Stimulated activated CD8-positive, alpha-beta memory T cell treated with anti-CD3 and anti-CD28 coated beads, Interleukin-15, amount 100 ng/mL, for 4 hours (primary cell): ENCODE data around the gene ADGRD1.

Experiments used
- DNase-seq, 2 donors: peaks; one replicate each; pipeline ENCODE4 v3.0.0-alpha.2; 2020; ENCODE audit warnings: low read depth in 2 of 2

Gene ADGRD1

DNA sequence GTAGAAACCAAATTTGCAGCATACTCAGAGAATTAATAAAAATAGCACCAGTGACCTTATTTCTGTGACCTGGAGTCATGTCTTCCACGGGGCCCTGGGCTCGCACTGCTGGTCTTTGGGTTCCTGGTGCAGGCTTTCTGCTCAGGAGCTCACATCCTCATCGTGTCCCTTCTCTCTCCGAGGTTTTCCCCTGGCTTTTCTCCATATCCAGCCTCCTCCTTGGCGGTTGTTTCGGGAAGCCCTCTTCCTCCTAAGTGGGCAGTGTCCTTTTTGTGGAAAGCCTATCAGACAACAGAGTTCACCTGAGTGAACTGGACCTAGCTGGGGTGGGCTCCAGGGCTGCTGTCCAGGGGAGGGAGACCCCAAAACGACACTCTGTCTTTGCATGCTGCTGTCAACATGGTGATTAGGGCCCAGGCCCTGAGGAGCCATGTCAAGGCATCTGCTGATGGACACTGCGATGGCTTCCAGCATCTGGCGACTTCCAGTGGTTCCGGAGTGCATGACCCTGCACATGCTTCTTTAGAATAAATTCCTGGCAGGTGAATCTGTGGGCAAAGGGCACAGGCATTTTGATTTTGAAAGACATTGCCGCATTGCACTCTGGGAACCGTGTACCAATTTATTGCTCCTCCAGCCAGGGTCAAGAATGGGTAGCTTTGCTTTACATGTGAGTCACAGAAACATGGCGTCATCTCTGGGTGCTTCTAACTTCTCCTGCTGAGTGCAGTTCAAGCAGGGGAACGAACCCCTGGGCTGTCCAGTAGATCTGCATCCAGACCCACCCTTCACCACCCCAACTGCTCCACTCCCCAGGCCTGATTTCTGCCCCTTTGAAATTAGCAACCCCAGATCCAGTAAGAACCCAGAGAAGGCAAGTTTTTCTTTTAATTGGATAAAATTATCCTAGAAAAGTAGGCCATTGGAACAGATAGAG lies 136.8 kb downstream of the ADGRD1 start:
- DNase-seq, result no peak

DNA sequence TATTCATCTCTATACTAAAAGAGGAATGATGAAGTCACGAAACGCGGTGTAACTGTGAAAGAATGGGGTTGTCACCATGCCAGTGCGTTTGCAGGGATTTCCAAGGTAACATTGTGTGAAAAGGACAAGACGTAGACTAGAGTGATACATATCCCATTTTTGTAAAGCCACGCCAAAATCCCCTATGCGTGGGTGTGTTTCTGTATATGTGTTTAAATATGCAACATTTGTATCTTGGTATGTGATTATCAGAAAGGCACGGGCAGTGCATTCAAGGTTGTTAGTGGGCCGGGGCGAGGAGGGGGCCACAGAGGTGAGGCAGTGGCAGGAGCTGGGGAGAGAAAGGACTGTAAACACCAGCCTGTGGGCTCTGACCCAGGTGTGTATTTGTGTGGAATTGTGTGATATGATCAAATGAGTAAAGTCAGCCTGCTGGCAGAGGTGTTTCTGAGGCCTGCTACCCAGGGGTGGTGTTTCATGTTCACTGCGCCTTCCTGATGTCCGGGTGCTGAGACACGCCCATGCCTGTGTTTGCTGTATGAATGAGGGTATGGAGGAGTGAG lies 137.8 kb downstream of the ADGRD1 start:
- DNase-seq, result no peak

DNA sequence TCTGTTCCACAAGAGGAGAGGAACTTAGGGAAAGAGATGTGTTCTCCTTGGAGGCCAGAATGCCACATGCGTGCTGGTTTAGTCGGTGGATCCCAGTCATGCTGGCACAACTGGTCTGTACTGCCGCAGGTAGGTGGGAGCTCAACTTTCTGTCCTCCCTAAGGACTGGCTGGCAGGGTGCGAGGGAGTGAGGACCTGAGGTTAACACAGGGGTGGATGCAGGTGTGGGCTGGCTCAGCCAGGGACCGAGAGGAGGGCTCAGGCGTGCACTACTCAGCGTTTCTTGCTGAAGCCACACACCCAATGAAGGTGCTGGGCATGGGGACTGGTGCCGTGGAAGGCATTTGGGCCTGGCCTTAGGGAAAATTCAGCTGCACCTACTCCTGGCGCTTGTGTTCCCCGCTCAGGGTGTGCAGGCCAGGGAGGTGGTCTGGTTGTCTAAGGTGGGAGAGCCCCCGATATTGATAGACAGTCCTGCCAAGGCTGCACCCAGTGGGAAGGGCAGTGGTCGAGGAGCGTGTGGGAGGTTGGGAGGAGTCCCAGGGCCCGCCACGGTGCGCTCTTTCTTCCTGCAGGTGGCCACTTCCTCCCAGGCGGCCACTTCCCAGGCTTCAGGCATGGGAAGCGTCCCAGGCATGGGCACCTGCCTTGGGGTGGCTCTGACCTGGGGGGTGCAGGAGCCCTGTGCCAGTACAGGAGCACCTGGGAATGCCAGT lies 138.4 kb downstream of the ADGRD1 start:
- DNase-seq, result no peak

DNA sequence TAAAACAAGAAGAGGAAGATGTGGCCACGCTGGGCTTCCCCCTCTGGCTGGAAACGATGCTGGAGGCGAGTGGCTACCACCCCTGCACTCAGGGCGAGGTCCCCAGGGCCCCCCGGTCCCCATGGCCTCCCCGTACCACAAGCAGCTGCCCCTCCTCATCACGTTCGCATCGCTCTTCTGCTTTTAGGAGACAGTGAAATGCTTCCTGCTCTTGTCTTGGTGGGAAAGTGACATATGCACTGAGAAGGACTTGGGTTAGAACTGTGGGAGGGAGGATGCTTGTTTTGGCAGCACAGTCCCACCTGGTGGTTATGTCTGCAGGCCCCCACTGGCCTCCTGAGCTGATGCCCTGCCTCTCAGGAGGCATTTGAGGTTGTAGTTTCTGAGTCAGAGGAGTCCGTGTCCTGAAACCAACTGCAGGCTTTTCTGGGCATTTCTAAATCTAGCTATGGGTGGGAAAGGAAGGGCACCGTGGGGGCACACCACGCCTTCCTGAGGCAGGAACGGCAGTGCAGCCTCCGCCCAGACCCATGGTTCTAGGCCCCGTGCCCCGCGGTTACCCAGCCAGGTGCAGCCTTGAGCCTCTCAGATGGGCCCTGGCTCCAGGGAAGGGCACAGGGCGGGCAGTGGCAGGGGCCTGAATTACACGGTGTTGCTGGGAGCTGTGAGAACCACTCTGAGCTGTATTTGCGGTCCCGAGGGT lies 139.3 kb downstream of the ADGRD1 start:
- DNase-seq, result no peak

DNA sequence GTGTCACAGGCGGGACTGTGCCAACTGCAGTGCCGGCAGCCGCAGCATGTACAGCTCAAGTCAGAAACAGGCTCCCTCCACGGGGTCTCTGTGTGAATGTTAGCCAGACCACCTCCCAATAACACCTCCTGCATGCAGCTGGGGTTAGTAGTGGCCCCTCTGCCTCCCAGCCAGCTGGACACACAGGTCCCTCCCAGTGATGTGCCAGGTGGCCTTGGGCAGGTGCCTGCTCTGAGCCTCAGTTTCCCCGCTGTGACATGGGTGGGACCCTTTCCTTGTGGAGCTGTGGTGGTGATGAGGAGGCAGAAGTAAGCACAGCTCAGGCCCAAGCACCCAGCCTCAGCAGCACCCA lies 139.9 kb downstream of the ADGRD1 start:
- DNase-seq, result no peak

DNA sequence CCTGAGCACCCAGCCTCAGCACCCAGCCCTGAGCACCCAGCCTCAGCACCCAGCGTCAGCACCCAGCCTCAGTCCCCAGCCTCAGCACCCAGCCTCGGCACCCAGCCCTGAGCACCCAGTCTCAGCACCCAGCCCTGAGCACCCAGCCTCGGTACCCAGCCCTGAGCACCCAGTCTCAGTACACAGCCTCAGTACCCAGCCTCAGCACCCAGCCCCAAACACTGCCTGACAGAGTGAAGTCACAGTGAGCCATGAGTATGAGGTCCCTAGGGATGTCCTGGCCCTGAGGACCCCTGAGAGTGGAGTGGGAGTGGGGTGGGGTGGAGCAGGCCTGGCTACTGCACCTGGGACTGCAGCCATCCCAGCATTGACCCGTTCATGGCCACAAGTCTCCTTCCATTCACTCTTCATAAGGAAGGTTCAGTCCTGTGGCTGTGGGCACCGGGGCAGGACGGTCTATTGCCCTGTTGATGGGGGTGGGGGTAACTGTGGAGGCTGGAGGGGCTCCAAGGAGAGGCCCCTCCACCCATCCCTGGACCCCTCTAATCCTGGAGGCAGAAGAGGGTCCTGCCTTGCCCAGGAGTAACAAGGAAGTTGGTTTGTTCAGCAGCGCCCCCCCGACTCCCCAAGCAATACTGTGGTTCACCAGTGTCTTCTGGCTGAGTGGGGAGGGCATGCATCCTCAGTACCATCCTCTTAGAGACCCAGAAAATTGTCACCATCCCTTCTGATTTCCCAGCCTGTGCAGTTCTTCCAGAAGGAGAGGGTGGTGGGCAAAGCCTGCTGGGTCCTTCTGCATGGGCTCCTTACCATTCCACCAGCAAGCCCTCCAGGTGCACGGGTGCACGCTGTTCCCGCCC lies 140.5 kb downstream of the ADGRD1 start:
- no peak for DNase-seq

DNA sequence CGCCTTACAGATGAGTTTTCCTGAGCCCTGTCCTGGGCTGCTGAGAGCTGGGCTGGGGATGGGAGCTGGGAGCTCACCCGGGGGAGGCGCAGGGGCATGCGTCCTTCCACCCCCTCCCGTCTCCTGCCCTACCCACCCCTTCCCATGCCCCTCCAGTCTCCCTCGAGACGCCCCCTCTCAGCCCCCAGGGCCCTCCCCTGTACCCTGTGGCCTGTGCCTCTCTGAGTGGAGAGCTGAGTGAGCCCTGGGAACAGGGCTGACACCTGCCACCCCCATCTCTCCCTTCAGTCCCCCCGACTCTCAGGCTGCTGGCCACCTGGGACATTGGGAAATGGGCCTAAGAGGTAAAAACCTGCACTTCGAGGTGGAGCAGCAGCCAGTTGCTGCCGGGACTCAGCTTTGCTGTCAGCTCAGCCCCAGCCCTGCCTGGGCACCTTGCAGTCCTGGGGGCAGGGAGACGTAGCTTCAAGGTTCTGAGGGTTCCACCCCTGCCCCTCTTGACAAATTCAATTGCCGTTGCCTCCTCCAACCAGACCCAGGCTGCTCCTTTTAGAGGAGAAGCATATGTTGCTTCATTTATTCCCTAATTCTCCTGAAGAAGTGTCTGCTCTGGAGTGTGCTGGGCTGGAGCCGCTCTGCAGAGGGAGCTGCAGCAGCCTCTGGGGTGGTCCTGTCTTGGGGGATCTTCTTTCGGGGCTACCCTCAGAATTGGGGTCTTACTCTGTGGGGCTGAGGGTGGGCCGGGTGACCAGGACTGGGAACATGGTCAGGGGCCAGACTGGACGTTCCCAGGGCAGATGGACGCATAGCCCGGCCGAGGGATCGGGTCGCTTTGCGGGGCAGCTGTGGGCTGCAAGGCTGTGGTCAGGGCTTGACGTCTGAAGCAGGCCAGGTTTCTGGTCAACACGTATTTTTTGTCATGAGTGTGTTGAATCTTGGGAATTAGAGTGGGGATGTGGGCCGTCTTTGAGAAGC lies 141.4 kb downstream of the ADGRD1 start:
- DNase-seq, result no peak

DNA sequence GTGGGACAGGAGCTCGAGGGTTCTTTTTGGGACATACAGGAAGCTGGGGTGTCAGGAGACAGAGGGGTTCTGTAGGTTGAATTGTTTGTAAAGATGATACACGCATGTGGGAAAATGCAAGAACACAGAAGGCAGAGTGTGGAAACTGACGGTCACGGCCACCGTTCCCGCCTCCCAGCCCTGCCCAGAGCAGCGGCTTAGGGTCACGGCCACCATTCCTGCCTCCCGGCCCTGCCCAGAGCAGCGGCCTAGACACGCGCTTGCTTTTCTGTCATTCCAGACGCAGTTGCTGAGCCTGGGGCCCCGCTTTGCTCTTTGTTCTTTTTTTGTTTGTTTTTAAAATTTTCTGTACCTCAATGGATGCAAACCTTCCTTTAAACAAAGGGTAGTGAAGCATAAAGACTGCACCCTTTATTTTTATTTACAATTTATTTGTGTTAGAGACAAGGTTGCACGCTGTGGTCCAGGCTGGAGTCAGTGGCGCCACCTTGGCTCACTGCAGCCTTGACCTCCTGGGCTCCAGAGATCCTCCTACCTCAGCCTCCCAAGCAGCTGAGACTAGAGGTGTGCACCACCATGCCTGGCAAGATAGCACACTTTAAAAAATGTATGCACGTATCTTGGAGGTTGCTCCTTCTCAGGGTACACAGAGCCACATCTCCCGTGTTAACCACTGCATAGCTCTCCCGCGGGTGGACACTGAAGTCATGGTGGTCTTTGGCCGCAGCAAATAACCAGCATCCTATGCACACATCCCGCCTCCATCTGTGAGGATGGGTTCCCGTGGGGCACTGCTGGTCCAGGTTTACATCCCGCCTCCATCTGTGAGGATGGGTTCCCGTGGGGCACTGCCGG lies 142.3 kb downstream of the ADGRD1 start:
- no peak for DNase-seq

DNA sequence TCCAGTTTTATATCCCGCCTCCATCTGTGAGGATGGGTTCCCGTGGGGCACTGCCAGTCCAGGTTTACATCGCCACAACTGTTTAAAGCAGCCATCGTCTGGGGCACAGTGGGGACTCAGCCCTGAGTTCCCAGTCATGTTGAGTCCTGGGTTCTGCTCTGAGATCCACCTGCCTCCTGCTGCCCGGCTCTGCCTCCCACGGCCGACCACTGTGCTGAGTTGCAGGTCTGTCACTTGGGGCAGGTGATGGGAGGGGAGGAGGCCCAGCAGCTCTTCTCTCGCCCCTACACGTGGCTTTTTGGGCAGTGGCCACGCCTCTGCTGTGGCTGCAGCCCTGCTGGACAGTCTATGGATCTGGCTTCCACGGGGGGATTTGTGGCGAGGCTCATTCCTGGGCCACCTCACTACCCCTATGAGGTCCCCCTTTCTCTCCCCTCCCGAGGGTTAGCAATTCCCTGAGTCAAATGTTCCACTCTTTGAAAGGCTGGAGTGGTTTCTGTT lies 143.0 kb downstream of the ADGRD1 start:
- no peak for DNase-seq

DNA sequence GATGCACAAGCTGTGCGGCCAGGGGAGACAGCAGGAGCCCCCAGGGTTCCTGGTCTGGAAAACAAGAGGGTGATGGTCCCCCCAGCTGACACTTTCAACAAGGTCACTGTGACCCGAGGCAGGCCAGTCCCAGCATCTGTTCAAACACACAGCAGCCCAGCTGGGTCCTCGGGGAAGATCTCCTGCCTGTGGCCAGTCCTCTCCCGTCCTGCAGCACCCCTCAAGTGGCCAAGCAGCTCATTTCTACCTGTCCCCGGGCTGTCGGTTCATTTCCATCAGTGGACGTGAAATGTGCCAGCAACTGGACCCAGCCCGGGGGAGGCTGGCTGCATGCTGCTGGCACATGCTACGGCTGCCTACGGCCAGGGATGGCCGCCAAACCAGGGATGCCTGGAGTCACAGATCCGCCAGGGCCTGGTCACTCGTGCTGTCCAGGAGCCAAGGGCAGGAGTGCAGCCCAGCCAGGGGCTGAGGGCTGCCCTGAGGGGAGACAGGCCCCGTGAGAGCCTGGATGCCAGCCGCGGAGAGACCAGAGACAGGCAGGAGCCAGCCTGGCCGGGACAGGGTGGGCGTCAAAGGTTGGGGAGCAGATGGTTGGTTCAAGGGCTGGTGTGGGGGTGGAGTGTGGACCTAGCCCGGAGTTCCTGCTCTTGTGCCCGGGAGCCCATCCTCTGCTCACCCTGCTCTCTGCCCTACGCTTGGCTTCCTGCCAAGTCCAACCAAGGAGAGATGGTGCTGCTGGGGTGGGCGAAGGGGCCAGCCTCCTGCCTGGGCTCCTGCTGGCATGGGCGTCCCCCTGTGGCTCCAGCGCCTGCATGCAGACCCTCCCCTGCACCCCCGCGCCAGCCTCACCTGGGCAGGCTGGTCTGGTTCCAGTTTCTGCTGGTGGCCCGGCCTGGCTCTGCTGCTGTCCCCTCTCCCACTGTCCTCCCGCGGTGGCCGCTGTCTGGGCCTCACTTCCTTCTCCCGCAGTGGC lies 143.8 kb downstream of the ADGRD1 start:
- DNase-seq, result no peak

DNA sequence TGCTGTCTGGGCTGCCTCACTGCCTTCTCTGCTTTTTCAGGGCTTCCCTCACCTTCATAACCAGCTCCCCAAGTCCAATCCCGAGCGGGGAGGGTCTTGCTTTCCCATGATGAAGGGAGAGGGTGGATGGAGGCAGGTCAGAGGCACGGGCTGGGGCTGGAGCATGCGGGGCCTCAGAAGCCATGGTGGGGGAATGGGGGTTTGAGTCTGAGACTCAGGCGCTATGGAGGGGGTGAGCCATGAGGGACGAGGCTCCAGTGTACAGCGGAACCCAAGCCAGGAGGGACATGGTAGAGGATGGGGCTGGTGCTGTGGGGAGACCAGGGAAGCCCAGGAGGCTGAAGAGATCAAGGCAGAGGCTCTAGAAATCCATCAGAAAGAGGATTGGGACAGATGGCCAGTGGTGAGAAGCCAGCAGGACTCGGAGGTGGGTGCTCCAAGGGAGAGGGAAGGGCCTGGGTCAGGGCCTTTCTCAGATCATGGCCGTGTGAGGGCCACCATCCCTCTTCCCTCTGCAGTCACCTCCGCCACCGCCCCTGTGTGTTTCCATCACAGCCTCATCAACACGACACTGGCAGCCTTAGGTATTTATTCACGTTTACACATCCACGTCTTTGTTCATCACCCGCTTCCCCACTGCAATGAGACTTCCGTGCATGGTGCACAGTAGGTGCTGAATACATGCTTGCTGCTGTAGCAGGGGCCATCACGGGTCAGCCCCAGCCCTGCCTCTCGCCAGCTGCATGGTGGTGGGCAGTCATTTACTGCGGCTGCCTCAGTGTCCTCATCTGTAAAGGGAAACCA lies 144.7 kb downstream of the ADGRD1 start:
- DNase-seq, result no peak

DNA sequence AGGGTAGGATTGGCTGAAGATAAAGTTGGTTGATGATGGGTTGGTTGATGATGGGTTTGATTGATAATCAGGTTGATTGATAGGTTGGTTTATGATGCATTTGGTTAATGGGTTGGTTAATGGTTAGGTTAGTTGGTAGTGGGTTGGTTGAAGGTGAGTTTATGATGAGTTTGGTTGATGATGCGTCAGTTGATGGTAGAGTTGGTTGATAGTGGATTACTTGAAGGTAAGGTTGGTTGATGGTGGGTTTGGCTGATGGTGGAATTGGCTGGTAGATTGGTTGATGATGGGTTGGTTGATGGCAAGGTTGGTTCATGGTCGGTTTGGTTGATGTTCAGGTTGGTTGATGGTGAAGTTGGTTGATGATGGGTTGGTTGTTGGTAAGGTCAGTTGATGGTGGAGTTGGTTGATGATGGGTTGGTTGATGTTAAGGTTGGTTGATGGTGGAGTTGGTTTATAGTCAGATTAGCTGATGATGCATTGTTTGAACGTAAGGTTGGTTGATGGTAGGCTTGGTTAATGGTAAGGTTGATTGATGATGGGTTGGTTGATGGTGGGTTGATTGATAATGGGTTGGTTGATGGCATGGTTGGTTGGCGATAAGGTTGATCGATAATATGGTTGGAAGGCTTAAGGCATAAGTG lies 146.4 kb downstream of the ADGRD1 start:
- DNase-seq, result no peak

DNA sequence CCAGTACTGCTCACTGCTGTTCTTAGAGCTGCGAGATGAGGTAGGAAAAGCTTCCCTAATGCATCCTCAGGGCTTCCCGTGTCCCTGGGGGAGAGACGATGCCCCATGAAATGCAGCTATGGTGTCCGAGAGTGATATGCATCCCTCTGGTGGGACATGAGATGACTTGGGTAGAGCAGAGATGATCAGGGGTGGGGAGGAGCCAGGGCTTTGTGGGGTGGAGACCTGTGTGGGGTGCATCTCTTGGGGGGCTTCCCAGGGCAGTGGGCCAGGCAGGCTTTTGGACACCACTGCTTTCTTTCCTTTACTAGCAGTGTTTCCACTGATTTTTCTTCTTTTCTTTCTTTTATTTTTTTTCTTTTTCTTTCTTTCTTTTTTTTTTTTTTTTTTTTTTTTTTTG lies 147.3 kb downstream of the ADGRD1 start:
- no peak for DNase-seq

DNA sequence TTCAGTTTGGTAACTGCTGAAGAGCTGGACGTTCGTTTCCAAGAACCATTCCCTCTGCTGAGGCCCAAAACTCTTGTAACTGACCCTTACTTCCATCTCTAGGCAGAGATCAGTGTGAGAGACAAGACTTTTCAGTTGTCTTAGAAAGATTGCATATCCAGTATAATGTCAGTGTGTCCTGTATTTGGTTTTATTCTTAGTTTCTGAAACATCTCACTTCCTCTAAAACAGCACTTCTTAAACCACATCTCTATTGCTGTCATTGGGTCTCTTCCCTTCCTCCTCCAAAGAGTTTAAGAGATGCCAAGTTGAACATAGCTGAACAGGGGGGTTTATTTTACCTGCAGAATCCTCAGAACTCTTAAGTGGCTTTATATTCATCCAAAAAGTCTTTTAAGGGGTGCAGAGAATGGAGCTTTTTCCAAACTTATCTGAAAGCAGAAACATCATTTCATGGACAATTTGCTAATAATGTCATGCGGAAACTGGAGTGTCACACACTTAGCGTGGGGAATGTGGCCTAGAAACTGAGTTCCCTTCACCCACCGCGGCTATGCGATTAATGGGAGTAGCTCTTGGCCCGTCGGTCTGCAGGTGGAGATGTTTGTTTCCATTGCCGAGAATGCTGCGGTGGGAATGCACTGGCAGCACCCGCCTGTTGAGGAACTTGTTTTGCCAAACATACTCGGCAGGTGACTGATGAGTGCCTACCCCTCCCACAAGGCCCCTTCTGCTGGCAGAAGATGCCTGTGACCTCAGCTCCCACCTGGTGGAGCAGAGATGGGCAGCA lies 148.2 kb downstream of the ADGRD1 start:
- no peak for DNase-seq

DNA sequence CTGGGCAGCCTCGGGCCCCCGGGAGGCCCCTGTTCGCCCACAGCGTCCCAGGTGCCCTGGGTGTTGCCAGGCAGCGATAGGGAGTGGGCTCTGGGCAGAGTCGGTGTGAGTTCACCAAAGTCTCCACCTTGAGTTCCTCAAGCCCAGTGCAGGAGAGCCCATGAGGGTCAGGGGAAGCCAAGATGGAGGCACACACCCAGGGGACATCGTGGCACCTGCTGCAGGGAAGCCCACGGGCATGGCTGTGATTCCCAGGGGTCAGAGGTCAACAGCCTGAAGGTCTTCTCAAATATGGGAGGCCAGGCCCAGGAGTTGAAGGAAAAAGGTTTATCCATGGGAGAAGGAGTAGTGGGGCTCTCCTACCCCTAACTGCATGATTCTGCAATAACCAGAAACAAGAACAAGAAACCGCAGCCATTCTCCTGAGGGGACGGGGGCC lies 148.8 kb downstream of the ADGRD1 start:
- DNase-seq, result no peak
